ENCODE measurements around the gene LPCAT1. TPM values are rescaled to one million over a fixed set of nuclear protein-coding genes. Genes with fewer than 3 reads are reported as not detected.

LPCAT1 gene
- total RNA-seq, 2 donors from 2014 or later = 13.2 to 18.1 TPM

DNA sequence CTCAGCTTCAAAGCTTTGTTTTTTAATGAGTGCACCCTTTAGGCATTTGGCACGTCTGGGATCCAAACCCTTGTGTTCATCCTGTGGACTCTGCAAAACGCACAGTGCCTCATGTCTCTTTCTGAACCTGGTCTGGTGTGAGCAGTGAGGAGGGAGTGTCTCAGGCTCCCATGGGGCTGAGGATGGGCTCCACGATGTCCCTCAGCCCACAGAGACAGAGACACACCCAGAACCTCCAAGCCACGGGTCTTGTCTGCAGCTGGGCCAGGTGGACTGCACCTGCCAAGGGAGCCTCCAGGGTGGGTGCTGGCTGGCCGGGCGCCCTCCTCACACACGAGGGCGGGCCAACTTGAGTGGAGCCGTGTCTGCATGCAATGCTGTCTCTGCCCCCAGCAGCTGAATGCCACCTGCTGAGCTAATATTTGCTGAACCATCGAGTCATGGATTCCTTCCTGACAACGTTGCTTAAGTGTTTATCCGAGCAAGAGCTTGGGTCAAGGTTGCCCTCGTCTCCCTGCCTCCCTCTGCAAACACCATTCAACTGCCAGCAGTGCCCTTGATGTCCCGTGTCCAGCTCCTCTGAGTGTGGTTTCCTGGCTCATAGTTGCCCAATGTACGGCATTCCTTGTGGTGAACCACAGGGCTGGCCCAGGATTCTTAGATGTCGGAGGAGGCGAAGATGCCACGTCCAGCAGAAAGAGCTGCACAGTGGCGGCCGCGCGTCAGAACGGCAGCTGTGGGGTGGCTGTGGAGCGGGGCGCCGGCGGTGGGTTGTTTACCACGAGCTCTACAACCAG lies 31.4 kb upstream of the LPCAT1 start:
- H3K4me3 ChIP-seq = no peak overlapping the region
- no peaks in the 10 kb centered on the region for H3K27me3 ChIP-seq
- peak; percentile 42 for DNase-seq (ENCODE audit: low spot score)
- no peaks in the 10 kb centered on the region for H3K9me3 ChIP-seq
- peaks cover 0 to 6% of the 10 kb centered on the region in 2 donors for H3K4me1 ChIP-seq
- TF ChIP-seq, protein P1, sequence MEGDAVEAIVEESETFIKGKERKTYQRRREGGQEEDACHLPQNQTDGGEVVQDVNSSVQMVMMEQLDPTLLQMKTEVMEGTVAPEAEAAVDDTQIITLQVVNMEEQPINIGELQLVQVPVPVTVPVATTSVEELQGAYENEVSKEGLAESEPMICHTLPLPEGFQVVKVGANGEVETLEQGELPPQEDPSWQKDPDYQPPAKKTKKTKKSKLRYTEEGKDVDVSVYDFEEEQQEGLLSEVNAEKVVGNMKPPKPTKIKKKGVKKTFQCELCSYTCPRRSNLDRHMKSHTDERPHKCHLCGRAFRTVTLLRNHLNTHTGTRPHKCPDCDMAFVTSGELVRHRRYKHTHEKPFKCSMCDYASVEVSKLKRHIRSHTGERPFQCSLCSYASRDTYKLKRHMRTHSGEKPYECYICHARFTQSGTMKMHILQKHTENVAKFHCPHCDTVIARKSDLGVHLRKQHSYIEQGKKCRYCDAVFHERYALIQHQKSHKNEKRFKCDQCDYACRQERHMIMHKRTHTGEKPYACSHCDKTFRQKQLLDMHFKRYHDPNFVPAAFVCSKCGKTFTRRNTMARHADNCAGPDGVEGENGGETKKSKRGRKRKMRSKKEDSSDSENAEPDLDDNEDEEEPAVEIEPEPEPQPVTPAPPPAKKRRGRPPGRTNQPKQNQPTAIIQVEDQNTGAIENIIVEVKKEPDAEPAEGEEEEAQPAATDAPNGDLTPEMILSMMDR (IDR thresholded peaks at IDR 0.05) = no peak
- no peak overlapping the region for H3K27ac ChIP-seq
- no peaks in the 10 kb centered on the region for H3K36me3 ChIP-seq

DNA sequence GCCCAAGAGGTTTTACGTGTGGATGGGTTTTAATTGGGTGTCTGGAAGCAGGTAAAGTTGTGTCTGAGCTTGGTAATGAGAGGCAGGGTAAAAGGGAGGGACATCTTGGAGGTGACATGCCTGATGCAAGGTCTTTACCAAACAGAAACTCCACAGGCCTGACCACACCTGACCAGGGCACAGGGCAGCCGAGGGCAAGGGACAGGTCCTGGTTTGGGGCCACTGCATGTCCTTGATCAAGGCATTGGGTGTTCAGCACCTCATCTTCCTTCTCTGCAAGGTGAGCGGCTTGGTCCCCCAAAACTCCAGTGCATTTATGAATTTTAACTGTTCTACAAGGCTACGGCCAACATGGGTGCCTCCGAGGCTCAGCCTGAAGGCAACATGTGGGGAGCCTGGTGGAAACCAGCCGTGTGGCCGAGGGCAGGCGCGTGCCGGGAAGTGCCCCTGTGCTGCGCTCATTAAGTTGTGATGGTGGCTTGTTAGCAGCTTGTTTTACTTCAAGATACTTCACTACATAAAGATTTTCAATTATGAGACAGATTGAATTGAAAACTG lies 30.7 kb upstream of the LPCAT1 start:
- peak; percentile 51 for DNase-seq (ENCODE audit: low spot score)
- Histone ChIP-seq H3K27ac (no peak overlapping the region), H3K9me3 (no peaks in the 10 kb centered on the region), H3K36me3 (no peaks in the 10 kb centered on the region), H3K4me3 (no peak overlapping the region), H3K4me1 (peaks cover 0 to 6% of the 10 kb centered on the region in 2 donors), H3K27me3 (no peaks in the 10 kb centered on the region)
- TF ChIP-seq, protein P1 (IDR thresholded peaks at IDR 0.05) = no peak

DNA sequence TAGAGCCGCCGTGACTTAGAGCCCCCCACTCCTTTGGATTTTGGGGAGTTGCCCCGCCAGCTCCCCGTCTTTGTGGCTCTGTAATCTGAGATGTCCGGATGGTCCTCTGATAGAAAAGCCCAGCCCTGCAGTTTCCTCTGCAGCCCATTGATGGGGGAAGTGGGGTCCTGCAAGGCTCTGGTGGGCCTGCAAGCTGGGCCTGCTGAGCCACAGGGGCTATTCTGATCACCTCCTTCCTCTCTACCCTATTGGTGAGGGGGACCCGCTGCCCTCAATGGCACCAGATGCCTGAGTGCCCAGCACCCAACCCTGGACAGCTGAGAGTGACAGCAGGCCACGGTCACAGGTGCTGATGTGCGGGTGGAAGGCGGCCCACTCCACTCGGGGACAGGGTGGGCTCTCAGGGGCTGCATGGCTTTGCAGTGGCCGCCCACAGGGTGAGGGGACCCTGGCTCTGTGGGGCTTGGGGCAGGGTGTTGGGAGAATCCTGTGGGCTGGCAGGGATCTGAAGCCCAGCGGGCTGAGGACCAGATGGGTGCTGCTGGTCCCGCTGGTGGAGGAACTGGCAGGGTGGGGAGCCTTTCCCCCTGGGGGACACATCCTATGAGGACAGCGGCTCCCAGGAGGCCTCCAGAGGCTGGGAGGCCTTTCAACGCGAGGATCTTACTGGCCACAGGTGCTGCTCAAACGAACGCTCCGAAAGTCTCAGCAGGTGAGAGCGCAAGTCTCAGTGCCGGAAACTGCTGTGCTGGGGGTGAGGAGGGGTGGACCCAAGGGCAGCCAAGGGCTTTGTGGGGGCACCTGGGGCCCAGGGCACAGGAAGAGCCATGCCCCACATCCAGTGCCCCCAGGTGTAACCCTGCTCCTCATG lies 30.0 kb upstream of the LPCAT1 start:
- TF ChIP-seq, protein P1 (IDR thresholded peaks at IDR 0.05) = no peak
- Histone ChIP-seq H3K27ac (no peak overlapping the region), H3K4me1 (peaks cover 0 to 6% of the 10 kb centered on the region in 2 donors), H3K27me3 (no peaks in the 10 kb centered on the region), H3K36me3 (no peaks in the 10 kb centered on the region), H3K4me3 (no peak overlapping the region), H3K9me3 (no peaks in the 10 kb centered on the region)
- DNase-seq (ENCODE audit: low spot score) = peak; percentile 57

DNA sequence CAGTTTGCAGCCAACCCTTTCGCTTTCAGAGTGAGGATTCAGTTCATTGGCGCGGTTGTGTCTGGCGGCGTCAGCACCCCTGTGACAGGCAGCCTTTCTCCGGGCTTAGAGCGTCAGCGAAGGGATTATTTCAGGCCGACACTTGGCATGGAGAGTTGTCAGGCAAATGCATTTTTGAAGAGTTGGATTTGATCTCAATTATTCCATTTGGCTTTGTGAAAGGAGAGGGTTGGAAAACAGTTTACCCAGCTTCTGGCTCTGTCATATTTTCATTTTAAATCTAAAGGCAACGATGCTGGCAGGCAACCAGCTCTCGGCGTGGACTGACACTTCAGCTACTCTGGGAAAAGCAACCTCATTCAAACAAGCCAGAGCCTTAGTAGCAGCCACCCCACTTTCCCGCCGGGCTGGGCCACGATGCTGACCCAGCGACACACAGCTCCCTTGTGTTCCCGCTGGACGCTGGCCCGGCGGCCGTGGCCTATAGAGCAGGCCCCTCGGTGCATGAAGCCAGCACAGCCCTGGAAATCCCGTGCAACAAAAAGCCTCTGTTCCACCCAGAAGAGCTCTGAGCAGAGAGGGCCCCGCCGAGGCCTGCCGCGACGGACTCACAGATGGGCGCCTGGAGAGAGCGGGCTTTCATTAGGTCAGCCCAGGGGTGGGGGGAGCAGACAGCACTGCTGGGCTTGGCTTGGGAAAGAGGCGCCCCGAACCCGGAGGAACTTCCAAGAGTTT lies 28.9 kb upstream of the LPCAT1 start:
- H3K4me1 ChIP-seq = peaks cover 0 to 6% of the 10 kb centered on the region in 2 donors
- H3K27ac ChIP-seq = peak overlapping the region in 1 of 2 donors; percentile 1
- peak; percentile 70 for DNase-seq (ENCODE audit: low spot score)
- TF ChIP-seq, protein P1 (IDR thresholded peaks at IDR 0.05) = no peak
- peak overlapping the region in 1 of 2 donors; percentile 24 for H3K4me3 ChIP-seq
- no peaks in the 10 kb centered on the region for H3K36me3 ChIP-seq
- no peaks in the 10 kb centered on the region for H3K27me3 ChIP-seq
- no peaks in the 10 kb centered on the region for H3K9me3 ChIP-seq
